ENCODE results near the gene S100A14.
"Not testable (repeated sequence)": the region's sequence is repeated elsewhere in the genome, so short reads cannot be mapped to it uniquely, and the experiment has no call there.

Gene S100A14

DNA sequence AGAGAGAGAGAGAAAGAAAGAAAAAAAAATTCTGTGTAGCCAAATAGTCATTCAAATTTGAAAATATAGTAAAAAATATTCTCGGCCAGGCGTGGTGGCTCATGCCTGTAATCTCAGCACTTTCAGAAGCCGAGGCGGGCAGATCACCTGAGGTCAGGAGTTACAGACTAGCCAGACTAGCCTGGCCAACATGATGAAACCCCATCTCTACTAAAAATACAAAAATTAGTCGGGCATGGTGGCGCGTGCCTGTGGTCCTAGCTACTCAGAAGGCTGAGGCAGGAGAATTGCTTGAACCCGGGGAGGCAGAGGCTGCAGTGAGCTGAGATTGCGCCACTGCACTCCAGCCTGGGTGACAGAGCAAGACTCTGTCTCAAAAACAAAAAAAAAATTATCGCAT is 28.1 kb downstream of the S100A14 start:
- not testable (repeated sequence) for DNase-seq (ENCODE audit: low read depth, low spot score)

- DNase-seq (ENCODE audit: low read depth, low spot score), result no peak
These were observed 28.8 kb downstream of the S100A14 start for GRCh38 chr1:153587314-153587713.

DNA sequence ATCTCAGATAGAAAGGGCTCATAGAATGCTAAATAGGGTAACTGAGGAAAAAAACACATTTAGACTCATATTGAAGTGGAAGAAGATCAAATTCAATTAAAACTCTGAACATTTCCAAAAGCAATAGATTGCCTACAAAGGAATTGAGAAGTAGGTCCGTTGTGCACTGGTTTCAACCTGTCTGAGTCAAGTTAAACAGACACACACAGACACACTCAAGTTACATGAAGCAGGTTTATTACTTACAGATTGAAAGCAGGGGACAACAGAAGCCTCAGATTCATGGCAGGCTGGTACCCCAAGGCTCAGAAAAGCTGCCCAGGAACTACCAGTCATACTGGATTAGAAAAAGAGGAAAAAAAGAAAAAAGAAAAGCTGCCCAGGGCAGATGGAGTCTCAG is 29.8 kb downstream of the S100A14 start:
- no peak for DNase-seq (ENCODE audit: low read depth, low spot score)

DNA sequence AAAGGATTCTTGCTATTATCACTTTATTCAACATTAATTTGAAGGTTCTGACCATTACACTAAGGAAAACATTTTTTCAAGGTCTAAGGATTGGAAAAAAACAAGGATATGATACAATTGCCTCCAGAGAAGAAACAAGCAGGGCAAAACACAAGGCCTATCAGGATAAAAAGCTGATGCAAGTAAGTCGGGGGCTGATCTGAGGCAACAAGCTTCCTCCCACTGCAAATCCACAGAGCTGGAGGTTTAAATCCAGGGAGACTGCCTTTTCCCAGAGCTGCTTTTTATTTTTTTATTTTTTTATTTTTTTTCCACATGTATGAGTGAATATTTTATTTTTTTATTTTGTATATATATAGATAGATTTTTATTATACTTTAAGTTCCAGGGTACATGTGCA is 31.1 kb downstream of the S100A14 start:
- no peak for DNase-seq (ENCODE audit: low read depth, low spot score)

DNA sequence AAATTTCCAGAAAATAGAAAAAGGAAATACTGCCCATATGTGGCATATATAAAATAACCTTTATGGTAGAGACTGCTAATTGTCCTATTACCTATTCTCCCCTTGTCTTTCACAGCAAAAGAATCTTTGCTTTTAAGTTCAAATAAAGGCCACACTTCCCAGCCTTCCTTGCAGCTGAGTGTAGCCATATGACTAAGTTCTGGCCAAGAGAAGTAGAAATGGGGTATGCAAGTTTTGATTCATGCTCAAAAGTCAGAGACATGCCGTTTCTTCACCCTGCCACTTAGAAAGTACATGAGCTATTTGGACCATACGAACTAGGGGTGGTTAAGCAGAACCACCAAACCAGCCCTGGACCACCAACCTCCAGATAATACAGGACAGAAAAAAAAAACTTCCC is 32.1 kb downstream of the S100A14 start:
- DNase-seq (ENCODE audit: low read depth, low spot score), result no peak

DNA sequence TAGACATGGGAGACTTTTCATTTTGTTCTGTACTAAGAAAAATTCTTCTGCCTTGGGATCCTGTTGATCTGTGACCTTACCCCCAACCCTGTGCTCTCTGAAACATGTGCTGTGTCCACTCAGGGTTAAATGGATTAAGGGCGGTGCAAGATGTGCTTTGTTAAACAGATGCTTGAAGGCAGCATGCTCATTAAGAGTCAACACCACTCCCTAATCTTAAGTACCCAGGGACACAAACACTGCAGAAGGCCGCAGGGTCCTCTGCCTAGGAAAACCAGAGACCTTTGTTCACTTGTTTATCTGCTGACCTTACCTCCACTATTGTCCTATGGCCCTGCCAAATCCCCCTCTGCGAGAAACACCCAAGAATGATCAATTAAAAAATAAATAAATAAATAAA is 32.6 kb downstream of the S100A14 start:
- not testable (repeated sequence) for DNase-seq (ENCODE audit: low read depth, low spot score)

DNA sequence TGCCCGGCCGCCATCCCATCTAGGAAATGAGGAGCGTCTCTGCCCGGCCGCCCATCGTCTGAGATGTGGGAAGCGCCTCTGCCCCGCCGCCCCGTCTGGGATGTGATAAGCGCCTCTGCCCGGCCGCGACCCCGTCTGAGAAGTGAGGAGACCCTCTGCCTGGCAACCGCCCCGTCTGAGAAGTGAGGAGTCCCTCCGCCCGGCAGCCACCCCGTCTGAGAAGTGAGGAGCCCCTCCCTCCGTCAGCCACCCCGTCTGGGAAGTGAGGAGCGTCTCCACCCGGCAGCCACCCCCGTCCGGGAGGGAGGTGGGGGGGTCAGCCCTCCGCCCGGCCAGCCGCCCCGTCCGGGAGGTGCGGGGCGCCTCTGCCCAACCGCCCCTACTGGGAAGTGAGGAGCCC is 33.3 kb downstream of the S100A14 start:
- DNase-seq (ENCODE audit: low read depth, low spot score), result not testable (repeated sequence)

DNA sequence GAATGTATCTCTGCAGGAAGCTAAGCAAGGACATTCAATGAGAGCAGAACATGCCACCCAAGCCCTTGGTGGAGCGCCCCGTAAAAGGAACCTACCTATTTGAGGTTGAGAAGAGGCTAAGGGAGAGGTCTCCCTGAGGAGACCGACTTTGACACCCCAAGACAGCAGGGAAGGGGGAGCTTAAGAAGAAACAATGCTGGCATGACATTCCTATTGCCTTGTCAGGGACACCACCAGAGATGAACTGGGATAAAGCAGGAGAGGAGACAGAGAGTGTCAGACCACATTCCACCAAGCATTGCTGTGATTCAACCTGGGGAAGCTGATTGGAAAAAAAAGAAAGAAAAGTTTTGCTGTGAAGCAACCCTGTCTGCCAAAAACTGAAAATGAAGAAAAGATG is 37.2 kb downstream of the S100A14 start:
- no peak for DNase-seq (ENCODE audit: low read depth, low spot score)

GRCh38 chr1:153578490-153578889 is 37.6 kb downstream of the S100A14 start:
- no peak for DNase-seq (ENCODE audit: low read depth, low spot score)

- no peak for DNase-seq (ENCODE audit: low read depth, low spot score)
These were observed 38.5 kb downstream of the S100A14 start for GRCh38 chr1:153577624-153578051.

DNA sequence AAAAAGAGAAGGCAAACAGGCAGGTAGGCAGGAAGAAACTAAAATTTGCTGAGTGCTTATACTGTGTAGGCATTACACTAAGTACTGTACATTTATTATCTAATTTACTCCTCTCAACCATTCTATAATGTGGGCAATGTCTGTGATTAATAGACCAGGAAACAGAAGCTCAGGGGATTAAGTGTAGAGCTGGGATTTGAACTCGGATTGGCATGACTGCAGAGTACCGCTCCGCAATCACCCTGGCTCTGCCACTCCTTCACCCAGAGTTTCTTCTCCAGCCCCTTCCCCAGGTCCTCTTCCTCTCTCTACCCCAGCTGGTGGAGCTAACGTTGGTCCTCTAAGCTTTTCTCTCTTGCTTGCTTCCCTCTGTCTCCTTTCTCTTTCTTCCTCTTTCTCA is 39.0 kb downstream of the S100A14 start:
- no peak for DNase-seq (ENCODE audit: low read depth, low spot score)

GRCh38 chr1:153575497-153575896 is 40.6 kb downstream of the S100A14 start:
- DNase-seq (ENCODE audit: low read depth, low spot score), result not testable (repeated sequence)

DNA sequence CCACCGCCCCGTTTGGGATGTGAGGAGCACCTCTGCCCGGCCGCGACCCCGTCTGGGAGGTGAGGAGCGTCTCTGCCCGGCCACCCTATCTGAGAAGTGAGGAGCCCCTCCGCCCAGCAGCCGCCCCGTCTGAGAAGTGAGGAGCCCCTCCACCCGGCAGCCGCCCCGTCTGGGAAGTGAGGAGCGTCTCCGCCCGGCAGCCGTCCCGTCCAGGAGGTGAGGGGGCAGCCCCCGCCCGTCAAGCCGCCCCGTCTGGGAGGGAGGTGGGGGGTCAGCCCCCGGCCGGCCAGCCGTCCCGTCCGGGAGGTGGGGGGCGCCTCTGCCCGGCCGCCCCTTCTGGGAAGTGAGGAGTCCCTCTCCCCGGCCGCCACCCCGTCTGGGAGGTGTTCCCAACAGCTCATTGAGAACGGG is 41.0 kb downstream of the S100A14 start:
- DNase-seq (ENCODE audit: low read depth, low spot score), result not testable (repeated sequence)

DNA sequence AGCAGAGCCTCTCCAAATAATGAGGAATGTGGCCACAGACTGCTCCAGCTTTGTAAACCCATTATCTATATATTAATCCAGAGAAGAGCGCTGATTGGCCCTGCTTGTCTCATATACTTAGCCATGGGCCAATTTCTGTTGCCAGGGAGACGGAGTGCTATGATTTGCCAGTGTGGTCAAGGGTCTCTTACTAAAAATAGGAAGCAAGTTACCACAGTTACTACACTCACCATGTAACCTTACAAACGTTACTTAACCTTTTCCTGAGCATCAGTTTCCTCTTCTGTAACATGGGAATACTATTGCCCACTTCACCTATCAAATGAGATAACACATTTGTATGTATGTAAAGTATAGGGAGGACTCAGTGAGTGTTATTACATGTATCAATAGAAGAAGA is 42.8 kb downstream of the S100A14 start:
- DNase-seq (ENCODE audit: low read depth, low spot score), result no peak

DNA sequence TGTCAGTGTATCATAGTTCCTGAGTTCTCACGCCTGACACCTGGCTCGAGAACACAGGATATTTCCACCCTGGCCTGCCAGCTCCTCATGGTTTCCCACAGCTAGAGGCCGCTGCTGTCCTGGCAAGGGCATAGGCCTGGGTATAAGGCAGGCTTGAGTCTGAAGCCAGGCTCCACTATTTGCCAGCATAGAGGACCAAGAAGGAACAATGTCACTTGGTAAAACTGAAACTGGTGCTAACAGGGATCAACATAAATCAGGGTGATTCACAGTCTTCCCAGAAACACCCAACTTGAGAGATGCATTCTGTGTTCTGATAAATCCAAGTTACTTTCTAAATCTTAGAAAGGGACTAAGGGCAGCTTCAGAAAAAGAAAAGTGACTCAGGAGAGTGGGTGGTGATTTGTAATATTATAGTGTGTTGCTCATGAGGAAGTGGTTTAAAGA is 43.5 kb downstream of the S100A14 start:
- no peak for DNase-seq (ENCODE audit: low read depth, low spot score)

DNA sequence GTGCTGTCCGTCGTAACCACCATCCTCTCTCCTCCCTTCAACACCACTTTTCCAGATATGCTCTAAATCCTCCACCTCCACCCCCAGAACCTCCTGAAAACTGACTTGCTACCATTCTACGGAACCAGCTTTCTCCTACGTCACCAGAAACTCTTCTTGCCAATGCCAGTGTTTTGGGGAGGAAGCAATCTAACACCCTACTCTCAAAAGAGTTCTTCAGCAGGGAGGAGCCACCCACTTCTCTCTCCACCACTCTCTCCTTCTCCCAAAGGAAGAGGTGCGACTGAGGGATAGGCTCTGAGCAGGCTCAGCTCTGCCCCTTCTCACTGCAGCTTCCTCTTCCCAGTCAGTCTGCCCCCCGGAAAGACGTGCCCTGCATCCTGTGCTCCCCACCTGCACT is 44.4 kb downstream of the S100A14 start:
- no peak for DNase-seq (ENCODE audit: low read depth, low spot score)

GRCh38 chr1:153570874-153571273 is 45.3 kb downstream of the S100A14 start:
- DNase-seq (ENCODE audit: low read depth, low spot score), result no peak

DNA sequence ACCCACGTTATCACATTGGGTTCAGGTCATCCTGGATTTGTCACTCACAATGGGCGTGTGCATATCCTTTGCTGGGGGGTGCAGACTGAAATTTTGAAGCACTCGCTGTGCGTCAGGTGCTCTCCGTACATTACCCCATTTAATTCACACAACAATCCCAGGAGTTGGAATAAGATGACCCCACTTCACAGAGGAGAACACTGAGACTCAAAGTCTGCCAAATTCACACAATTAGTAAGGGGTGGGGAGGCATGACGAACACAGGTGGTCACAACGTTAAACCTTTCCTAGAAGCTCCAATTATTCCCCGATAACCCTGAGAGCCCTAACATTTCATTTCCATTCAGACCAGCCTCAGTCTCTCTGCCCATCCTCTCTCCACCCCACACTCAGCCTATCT is 46.7 kb downstream of the S100A14 start:
- DNase-seq (ENCODE audit: low read depth, low spot score), result no peak

DNA sequence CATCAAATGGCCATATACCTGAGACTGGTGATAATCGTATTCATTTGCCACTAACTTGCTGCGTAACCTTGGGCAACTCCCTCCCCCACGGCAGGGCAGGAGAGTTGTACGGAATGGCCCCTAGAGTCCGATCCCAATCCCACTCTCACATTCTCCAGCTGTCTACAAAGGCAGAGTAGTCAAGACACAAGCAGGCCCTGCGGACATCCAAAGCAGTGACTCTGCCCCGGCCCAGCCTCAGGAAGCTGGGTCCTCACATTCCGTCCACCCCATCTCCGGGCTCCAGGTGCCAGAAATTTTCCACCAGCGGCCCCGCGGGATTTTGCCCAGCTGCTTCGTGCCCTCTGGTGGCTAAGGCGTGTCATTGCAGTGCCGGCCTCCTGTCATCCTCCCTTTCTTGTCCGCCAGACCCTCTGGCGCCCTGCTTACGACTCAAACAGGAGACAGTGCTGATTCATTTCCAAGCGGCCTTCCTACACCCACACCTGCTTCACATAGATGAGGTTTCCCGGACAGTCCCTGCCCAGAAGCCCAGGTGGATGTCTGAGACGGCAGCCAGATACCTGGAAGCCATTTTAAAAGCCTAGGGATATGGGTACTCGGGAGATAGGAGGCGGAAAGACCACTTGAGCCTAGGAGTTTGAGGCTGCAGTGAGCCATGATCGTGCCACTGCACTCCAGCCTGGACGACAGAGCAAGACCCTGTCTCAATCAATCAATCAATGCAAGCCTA is 47.6 kb downstream of the S100A14 start:
- peak; percentile 65 for DNase-seq (ENCODE audit: low read depth, low spot score)

DNA sequence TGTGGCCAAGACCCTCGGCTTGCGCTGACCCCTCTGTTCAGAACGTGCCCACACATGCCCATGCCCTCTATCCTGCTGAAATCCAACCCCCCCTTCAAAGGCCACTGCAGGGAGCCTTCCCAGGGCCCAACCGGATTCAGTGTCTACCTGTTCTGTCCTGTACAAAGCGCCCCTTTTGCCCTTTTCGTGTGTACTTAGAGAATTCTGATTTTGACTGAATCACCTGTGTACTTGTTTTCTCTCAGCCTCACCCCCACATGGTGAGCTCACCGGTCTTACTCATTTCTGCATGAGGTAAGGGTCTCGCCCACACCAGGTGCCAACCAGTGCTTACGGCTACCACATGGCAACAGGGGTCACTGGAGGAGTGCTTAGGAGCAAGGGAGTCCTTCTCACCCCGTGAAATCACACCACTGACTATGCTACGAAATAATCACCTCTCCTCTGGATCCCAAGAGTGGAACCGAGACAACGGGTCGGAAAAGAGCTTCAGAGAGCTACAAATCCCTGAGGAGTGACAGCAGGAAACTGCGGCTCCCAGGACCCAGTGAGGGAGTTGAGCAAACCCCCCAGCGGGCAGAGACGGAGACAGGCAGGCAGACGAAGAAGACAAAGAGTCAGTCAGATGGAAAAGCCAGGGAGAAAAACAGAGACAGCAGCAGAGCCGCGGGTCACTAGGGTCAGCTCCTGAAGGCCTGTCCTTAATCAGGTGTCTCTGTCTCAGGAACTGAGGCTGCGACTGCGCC is 48.3 kb downstream of the S100A14 start:
- no peak for DNase-seq (ENCODE audit: low read depth, low spot score)

- DNase-seq (ENCODE audit: low read depth, low spot score), result peak; percentile 75
These were observed 49.4 kb downstream of the S100A14 start for GRCh38 chr1:153566414-153567371.

All from activated naive CD8-positive, alpha-beta T cell treated with anti-CD3 and anti-CD28 coated beads, Interleukin-2, amount 50 U/mL, for 16 hours (primary cell).